ENCODE measurements around the gene OSM. TPM values are rescaled to one million over a fixed set of nuclear protein-coding genes. Genes with fewer than 3 reads are reported as not detected.

The OSM gene
- total RNA-seq, 1 experiment from 2014 or later, result not detected

GRCh38 chr22:30301995-30302809, 35.6 kb upstream of the OSM start:
- Histone ChIP-seq H4K20me1 (ENCODE audit: low read length) (no peaks in the 10 kb centered on the region), H3K79me2 (ENCODE audit: low read length) (peaks cover 32% of the 10 kb centered on the region), H3K27me3 (ENCODE audit: low read length) (no peaks in the 10 kb centered on the region), H3K9me3 (ENCODE audit: low read length) (no peaks in the 10 kb centered on the region), H3K4me2 (ENCODE audit: low read length) (peak overlapping the region; percentile 32), H3K9me2 (replicated peaks; ENCODE audit: low read length) (no peaks in the 10 kb centered on the region), H2AFZ (ENCODE audit: low read length) (no peak overlapping the region), H3K36me3 (ENCODE audit: low read depth, low read length) (peaks cover 7% of the 10 kb centered on the region; the same call in 1 of the 2 replicates), H3K9ac (ENCODE audit: low read length) (peak overlapping the region; percentile 33), H3K4me1 (ENCODE audit: insufficient read depth, low read length) (peaks cover 79% of the 10 kb centered on the region), H3K27ac (ENCODE audit: low read length) (peak overlapping the region; percentile 97), H3K4me3 (ENCODE audit: low read length) (no peak overlapping the region), H3F3A (ENCODE audit: low read length, unreplicated experiment) (peaks cover 10% of the 10 kb centered on the region)
- no TSS peak for BruUV-seq (replicated peaks)
- DNase-seq (peak; percentile 67), ATAC-seq (peak; percentile 47)
- TF ChIP-seq CTCF (conservative IDR thresholded peaks at IDR 0.05; ENCODE audit: low read depth, low read length) (no peak), EZH2phosphoT487 (IDR thresholded peaks at IDR 0.05; ENCODE audit: borderline replicate concordance, low read length) (no peak), EZH2 (IDR thresholded peaks at IDR 0.05; ENCODE audit: low read length, unreplicated experiment) (no peak)
- ChIA-PET POLR2A (ENCODE audit: unreplicated experiment) (interaction anchor here (0.6 kb wide), 1 partner anchor 28 kb away, joined by 3 read pairs; no protein-coding TSS in a partner anchor), CTCF (no interaction called here)
- intact Hi-C loops (cut with micrococcal nuclease), result no loop called here

- no peak overlapping the region for H3K9ac ChIP-seq (ENCODE audit: low read length)
- no peak overlapping the region for H3K4me2 ChIP-seq (ENCODE audit: low read length)
- H4K20me1 ChIP-seq (ENCODE audit: low read length), result no peaks in the 10 kb centered on the region
- no peak overlapping the region for H3K4me3 ChIP-seq (ENCODE audit: low read length)
- H3K79me2 ChIP-seq (ENCODE audit: low read length), result peaks cover 15% of the 10 kb centered on the region; the same call in 1 of the 2 replicates
- H3K36me3 ChIP-seq (ENCODE audit: low read depth, low read length), result peaks cover 7% of the 10 kb centered on the region; the same call in 1 of the 2 replicates
- no peak overlapping the region for H2AFZ ChIP-seq (ENCODE audit: low read length)
- peaks cover 50% of the 10 kb centered on the region for H3K4me1 ChIP-seq (ENCODE audit: insufficient read depth, low read length)
- CTCF ChIA-PET, result no interaction called here
- no peaks in the 10 kb centered on the region for H3K27me3 ChIP-seq (ENCODE audit: low read length)
- H3F3A ChIP-seq (ENCODE audit: low read length, unreplicated experiment), result no peaks in the 10 kb centered on the region
- no peaks in the 10 kb centered on the region for H3K9me2 ChIP-seq (replicated peaks; ENCODE audit: low read length)
- BruUV-seq (replicated peaks), result no TSS peak
- DNase-seq (no peak), ATAC-seq (no peak)
- H3K9me3 ChIP-seq (ENCODE audit: low read length), result no peaks in the 10 kb centered on the region
- POLR2A ChIA-PET (ENCODE audit: unreplicated experiment), result no interaction called here
- TF ChIP-seq CTCF (conservative IDR thresholded peaks at IDR 0.05; ENCODE audit: low read depth, low read length) (no peak), EZH2phosphoT487 (IDR thresholded peaks at IDR 0.05; ENCODE audit: borderline replicate concordance, low read length) (no peak), EZH2 (IDR thresholded peaks at IDR 0.05; ENCODE audit: low read length, unreplicated experiment) (no peak)
- peak overlapping the region; percentile 77 for H3K27ac ChIP-seq (ENCODE audit: low read length)
- intact Hi-C loops (cut with micrococcal nuclease), result no loop called here
Measured at GRCh38 chr22:30299322-30299721, 32.7 kb upstream of the OSM start.
